GM11168 (cell line): ENCODE data around the gene GRPEL1.

Experiments used
- in situ Hi-C: fragments of 300-500 bp; cut with MboI; formaldehyde crosslinking; loops from one replicate; pipeline ENCODE4 v1.12.0; 2022; ENCODE audit warnings: low sequenced_read_pairs; ENCODE audit not compliant: unreplicated experiment

Gene GRPEL1

DNA sequence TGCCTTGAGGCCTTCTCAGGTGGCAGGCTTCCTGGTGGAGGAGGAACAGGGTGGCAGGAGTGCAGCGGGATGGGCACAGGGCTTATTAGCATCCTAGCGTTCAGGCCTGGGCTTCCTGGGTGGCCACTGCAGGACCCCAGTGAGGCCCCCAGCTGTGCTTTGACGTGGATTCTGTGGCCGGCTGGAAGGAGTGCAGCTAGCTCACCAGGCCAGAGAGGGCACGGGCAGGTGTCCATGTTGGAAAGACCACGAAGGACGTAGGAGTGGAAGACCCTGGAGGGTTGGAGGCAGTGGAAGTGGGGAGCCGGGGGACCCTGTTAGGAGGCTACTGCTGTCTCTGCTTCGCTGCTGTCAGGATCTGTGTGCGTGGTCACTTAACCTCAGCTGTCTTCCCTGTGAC, 37.9 kb downstream of the GRPEL1 start:
- in situ Hi-C loops: no loop called here

DNA sequence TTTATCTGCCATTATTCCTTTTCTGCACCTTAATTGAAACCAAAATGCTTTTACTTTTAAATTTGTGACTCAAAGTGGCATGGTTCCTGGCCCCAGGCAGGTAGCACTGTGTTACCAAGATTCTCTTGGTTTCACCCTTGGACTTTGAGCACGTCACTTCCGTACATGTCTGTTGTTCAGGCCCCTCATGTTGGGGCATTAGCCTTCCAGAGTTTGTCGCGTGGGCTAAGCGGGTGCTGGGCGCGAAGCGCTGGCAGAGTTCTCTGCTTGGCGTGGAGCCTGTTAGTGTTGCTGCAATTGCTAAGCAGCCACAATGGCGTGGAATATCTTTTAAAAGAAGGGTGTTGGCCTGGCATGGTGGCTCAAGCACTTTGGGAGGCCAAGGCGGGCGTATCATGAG, 38.7 kb downstream of the GRPEL1 start:
- in situ Hi-C loops: no loop called here

DNA sequence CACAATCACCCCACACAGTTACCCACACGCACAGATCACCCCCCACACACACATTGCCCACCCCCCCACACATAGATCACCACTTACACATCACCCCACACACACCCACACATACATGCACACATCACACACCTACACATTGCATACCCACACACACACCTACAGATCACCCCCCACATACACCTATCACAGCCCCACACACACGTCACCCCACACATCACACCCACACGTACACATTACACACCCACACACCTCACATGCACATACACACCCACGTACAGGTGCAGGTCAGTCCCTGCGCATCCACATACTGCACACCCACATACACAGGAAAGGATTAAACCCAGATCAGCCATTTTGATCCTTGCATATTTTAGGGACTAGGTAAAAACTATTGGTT, 40.0 kb downstream of the GRPEL1 start:
- in situ Hi-C loops: no loop called here

DNA sequence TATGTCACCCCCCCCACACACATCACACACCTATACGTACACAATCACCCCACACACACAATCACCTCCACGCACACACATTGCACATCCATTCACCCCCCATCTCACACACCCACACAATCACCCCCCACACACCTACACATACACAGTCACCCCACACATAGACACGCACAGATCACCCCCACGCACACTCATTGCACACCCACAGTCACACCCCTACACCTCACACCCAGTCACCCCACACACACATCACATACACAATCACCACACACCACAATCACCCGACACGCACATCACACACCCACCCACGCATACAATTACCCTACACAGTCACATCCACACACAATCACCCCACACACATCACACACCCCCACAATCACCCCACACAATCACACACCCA, 40.6 kb downstream of the GRPEL1 start:
- in situ Hi-C loops: no loop called here

DNA sequence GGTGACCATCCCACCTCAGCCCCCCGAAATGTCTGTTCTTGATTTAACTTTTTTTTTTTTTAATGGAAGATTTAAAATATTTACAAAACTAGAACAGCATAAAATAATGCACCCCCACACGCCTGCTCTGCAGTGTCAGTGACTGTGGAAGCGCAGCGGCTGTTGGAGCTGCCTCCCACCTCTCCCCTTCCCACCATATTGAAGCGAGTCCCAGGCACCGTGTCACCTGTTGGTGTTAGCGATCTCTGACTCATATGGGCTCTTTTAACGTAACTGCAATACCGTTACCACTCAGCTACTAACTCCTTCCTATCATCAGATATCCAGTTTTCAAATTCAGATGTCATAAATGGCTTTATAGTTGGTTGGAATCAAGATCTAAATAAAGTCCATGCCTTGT, 41.8 kb downstream of the GRPEL1 start:
- in situ Hi-C loops: no loop called here

DNA sequence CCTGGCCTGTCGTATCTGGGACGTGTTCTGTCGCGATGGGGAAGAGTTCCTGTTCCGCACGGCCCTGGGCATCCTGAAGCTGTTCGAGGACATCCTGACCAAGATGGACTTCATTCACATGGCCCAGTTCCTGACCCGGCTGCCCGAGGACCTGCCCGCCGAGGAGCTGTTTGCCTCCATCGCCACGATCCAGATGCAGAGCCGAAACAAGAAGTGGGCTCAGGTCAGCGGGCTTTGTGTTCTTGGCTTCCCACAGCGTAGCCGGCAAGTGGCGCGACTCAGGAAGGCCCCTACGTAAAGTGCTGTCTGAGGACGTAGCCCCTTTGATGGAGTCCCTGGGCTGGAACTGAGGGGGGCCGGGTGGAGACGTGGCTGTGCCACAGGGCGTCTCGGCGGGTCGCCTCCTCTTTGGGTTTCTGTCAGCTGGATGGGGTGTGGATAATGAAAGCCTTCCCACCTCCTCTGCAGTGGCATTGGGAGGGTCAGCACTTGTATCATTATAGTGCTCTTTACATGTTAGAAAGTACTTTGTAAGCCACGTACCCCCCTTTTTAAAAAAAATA, 42.7 kb downstream of the GRPEL1 start:
- in situ Hi-C loops: no loop called here

DNA sequence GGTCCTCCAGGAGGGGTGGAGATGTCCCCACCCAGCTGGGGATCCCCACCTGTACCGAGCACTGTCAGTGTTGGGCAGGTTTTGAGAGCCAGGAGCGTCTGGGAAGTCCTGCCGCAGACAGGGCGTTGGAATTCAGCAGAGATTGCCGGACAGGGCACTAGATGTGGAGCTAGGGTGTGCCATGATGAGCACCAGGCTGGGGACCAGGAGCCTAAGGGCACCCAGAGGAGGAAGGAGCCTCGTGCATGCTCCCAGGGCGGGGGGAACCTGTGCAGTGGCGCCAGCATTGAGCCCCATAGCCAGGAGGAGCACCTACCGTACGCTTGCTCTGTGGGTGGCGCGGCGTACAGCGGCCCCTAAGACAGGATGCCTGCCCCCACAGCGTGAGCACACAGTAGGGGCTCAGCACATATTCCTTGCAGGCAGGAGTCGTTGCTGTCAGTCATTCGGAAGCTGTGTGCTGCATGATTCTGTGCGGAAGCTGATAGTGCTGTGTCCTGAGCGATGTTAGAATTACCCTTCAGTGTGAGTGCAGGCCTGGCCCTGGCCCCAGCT, 43.5 kb downstream of the GRPEL1 start:
- in situ Hi-C loops: no loop called here

DNA sequence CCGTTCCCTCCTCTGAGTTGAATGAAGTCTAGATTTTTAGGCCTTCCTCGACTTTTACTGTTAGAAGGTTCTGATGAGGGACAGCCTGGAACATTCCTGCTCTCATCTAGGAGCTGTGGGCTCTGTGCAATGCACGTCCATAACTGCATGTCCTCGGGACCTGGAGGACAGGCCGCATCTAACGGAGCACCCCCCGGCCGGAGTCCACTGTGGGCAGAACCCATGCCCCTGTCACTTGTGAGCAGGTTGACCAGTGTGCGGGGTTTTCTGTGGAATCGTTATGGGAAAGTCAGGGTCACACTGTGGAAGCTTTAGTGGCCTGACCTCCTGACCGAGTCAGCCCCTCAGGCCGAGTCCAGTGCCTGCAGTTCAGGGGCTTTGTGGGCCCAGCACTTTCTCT, 44.0 kb downstream of the GRPEL1 start:
- in situ Hi-C loops: no loop called here

DNA sequence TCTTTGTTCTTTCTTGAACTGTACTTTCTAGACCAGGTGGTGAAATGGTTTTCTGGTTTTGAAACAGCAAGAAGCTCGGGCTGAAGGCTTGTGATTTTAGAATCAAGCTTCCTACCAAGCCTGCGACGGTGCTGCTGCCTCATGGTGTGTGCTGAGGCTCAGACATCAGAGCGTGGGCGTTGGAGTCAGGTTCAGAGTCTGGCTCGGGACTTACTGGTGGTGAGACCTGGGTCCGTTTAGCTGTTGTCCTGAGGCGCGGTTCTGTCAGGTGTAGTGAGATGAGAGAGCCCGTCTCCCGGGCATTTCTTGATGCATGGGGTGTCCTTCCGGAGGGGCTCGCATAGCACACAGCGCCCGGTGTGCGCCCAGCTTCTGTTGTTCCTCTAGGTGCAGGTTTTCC, 44.4 kb downstream of the GRPEL1 start:
- in situ Hi-C loops: no loop called here

DNA sequence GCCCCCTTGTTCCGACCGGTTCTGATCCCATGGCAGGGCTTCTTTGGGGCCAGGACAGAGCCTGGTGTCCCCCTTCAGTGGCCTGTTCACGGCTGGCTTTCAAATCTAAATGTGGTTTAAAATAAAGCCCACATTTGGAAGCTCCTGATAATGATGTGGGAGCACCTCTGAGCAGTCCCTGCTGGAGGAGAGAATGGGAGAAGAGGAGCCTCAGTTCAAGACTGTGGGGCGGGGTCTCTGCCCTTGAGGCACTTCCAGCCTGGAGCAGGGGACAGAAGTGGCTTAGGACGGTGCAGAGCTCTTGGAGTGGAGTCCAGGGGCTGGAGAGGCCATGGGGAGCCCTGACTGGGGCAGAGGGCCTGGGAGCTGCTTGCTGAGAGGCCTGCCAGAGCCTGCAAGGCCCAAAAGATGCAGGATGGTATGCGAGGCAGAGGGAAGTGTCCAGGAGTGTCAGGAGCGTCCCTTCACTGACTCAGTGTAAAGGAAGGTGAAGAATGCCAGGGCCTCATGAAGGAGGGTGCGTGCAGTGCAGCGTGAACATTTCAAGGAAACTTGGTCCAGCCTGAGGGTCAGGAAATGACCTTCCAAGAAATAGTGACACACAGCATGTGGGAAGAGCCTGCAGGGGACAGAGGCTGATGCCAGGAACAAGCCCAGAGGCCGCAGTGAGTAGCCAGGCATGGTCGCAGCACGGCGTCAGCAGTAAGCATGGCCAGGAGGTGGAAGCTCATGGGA, 45.8 kb downstream of the GRPEL1 start:
- in situ Hi-C loops: no loop called here

DNA sequence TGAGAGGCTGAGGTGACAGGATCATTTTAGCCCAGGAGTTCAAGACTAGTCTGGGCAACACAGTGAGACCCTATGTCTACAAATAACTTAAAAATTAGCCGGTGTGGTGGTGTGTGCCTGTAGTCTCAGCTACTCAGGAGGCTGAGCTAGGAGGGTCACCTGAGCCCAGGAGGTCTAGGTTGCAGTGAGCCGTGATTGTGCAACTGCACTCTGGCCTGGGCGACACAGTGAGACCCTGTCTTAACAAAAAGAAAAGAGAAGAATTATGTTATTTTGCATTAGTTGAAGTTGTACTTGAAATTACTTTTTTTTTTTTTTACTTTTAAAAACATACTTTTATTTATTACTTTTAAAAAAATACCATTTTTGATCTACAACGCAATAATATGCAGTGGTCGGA, 46.5 kb downstream of the GRPEL1 start:
- in situ Hi-C loops: no loop called here

DNA sequence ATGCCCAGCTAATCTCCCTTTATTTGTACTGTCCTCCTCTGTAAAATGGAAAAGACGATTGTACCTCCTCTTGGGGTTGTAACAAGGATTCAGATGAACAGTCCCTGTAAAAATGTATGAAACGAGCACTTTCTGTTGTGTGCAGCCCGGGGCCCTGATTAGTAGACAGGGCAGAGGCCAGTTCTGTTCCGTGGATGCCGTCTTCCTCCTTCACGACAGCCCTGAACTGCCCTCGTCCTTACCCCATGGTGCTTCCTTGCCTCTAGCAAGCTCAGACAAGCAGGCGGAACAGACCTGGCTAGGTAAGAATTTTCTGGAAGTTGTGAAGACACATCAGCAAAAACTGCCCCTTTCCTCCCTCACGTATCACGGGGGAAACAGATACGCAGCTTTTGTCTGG, 47.0 kb downstream of the GRPEL1 start:
- in situ Hi-C loops: no loop called here

DNA sequence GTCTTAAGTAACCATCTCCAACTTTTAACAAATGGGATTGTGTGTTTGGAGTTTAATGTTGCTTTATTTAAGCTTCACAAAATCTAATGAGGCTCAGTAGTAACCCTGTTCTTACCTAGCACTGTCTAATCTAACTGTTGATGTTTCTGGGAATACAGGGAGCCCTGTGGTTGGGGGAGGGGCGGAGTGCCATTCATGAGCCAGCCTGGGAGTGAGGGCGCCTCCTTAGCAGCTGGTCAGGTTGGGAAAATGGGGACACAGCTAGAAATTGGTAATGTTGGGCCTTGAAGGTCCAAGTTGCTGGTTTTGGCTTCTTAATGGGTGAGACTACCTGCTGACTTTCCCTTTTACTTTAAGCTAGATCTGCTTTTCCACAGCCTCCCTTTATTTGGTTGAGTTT, 47.6 kb downstream of the GRPEL1 start:
- in situ Hi-C loops: no loop called here

DNA sequence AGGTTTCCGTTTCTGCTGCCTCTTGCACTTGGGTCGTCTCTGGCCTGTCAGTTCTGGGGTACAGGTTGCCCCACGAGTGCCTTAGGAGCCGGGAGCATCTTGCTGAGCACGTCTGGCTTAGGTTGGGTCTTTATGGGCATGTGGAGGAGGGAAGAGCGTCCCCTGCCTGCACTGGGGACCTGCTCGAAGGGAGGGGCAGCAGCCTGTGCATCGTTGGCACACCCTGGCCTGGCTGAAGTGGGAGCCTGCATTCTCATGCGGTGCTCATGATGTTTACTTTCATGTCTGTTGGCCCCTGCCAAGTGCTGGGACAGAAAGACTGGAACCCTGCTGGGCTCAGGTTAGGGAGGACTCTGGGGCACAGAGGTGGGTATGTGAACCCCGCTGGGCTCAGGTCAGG, 48.5 kb downstream of the GRPEL1 start:
- in situ Hi-C loops: no loop called here

DNA sequence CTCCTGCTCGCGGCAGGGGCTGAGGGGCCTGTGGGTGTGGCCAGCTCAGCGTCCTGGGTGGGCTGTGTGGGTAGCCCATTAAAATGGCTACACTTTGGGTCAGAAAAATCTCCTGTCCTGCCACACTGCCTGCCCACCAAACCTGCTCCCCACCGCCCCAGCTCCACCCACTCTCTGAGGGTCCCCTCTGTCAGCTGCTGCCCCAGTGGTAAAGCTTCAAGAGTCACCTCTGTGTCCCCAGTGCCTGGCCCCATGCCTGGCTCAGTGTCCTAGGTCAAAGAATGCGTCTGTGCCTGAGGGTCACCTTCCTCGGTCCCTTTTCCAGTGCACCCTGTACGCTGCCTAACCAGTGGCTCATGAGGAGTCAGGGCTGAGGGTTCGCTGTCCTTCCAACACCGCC, 49.6 kb downstream of the GRPEL1 start:
- in situ Hi-C loops: no loop called here

DNA sequence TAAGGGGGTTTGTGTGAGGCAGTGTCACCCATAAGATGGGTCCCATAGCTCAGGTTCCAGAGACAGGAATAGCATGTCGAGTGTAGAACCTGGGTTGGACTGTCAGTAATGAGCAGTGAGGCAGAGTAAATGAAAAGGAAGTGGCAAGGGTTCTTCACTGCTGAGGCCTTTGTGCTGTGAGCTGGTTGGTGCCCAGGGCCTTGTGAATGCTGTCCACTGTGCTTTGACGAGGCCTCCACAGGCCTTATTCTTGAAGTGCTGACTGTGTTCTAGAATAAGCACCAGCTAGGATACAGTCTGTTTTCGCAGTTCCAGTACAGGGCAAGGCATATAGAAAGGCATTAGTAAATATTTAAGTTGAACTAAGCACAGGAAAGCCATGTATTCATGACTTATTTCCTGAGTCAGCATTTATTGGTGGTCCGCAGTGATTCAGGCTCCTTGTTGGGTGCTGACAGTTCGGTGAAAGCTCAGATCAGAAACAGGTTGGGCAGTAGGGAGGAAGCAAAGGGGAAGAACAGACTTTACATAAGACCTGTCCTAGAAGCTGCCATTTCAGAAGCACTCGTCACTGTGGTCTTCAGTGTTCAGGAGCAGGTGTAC, 50.3 kb downstream of the GRPEL1 start:
- in situ Hi-C loops: no loop called here

DNA sequence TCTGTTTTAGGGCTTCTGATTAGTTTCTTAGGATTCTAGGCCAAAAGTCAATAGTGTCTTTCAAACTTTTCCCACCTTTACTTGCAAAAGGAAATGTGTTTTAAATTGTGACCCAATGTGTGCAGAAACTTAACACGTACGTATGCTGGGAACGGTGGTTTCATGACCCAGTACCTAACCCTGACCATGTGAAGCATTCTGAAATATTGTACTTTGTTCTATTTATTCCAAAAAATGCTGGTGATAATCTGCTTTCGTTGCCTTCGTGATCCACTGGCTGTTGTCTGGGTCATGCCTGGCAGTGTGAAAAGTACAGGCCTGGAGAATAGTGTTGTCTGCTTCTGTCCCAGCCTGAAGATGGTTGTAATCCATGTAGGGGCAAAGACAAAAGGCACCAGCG, 51.4 kb downstream of the GRPEL1 start:
- in situ Hi-C loops: no loop called here

DNA sequence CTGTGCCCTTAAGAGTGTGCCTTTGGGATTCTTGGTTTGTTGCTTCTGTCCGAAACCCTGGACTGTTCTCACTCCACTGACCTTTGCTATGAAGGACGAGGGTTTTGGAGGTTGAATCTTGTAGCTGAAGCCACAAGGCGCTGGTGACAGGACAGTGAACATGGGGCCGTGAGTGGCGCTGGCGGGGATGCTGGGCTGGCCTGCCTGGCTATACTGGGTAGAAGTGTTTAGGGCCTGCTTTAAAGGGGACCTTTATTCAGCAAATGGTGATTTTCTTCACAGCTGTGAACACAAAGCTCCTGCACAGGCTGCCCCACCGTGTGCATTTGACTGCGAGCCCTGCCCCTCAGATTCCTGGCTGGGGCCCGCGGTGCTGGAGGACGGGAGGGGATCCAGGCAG, 51.8 kb downstream of the GRPEL1 start:
- in situ Hi-C loops: no loop called here

DNA sequence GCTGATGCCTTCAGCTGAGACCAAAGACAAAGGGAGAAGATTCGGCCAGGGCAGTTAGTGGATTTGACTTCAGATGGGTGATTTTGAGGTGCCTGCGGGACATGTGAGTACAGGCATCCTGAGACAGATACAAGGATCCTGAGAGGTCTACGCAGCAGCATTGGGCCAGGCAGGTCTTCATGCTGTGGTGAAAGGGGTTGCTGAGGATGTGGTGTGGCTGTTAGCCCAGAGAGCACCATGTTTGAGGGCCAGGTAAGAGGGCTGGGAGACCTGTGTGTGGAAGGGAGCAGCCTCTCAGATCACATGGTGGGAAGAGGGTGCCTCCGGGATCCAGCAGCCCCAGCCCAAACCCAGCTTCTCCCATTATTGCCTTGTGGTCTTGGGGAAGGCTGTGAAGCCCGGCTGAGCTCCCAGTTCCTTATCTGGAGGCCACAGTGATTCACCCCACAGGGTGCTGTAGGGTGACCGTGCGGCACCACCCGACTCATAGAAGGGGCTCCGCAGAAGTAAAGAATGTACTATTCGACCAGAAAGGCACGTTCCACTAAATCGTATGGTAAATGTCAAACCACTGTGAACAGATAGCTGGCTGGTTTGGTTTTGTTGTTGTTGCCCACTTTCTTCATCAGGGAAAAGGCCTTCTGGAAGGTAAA, 52.4 kb downstream of the GRPEL1 start:
- in situ Hi-C loops: no loop called here

DNA sequence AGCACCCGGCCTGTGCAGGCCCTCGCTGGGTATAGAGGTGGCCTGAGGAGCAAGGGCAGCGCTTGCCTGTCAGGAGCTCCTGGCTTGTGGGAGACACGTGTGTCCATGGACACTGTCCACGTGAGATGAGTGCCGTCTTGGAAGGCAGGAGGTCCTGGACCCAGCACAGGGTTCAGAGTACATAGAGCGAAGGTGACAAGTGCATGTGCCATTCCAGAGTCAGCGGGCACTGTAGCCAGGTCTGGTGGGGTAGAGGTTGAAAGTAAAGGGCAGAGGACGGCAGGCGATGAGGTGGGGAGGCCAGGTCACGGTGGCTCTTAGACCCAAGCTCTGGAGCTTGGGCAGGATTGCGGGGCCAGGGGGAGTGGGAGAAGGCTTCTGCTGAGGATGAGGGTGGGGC, 53.0 kb downstream of the GRPEL1 start:
- in situ Hi-C loops: no loop called here

DNA sequence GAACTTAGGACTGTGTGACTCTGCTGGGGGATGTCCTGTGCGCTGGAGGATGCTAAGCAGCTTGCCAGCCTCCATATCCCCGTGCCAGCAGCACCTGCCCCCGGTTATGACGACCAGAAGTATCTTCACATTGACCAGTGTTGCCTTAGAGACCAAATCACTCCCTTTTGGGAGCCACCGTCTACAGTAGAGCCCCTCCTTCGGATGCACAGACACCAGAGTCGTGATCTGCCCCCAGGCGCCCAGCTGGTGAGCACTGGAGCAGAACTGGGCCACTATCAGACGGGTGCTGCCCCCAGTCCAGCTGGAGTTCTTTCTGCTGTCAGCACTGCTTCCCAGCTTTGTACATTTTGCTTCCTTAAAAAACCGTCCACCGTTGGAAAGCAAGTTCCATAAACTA, 54.7 kb downstream of the GRPEL1 start:
- in situ Hi-C loops: no loop called here
